OCI-LY1 (cell line): Measurements from ENCODE around the gene RBL1.

Experiments
- H2AFZ ChIP-seq: fragments of 200-600 bp; sonication (generic), shearing (Covaris generic); 2 replicates; pipeline ENCODE4 v1.6.0; 2014; ENCODE audit warnings: antibody characterized with exemption, mild to moderate bottlenecking, low read length
- H3F3A ChIP-seq: fragments of 200-600 bp; sonication (generic), shearing (Covaris generic); 2 replicates; pipeline ENCODE4 v1.6.0; 2014; ENCODE audit warnings: mild to moderate bottlenecking, antibody characterized with exemption, low read length, moderate library complexity; ENCODE audit not compliant: insufficient read depth
- H3K27ac ChIP-seq: fragments of 200-600 bp; sonication (generic); 2 replicates; pipeline ENCODE4 v1.5.1; 2014; ENCODE audit warnings: low read length, mixed run types, mild to moderate bottlenecking, low read depth; ENCODE audit not compliant: poor library complexity, severe bottlenecking
- H3K27me3 ChIP-seq: fragments of 200-600 bp; sonication (generic); 2 replicates; pipeline ENCODE4 v1.6.0; 2014; ENCODE audit warnings: antibody characterized with exemption, mild to moderate bottlenecking, low read length, moderate library complexity; ENCODE audit not compliant: insufficient read depth
- H3K36me3 ChIP-seq: fragments of 200-600 bp; sonication (generic); 2 replicates; pipeline ENCODE4 v1.6.1; 2014; ENCODE audit warnings: mild to moderate bottlenecking, antibody characterized with exemption, low read length, moderate library complexity, mixed read lengths; ENCODE audit not compliant: insufficient read depth
- H3K4me1 ChIP-seq: fragments of 200-600 bp; sonication (generic); 2 replicates; pipeline ENCODE4 v1.5.1; 2014; ENCODE audit warnings: mild to moderate bottlenecking, low read length, moderate library complexity; ENCODE audit not compliant: insufficient read depth, severe bottlenecking
- H3K4me2 ChIP-seq: fragments of 200-600 bp; sonication (generic), shearing (Covaris generic); 2 replicates; pipeline ENCODE4 v1.6.1; 2014; ENCODE audit warnings: low read length
- H3K4me3 ChIP-seq: fragments of 200-600 bp; sonication (generic); 2 replicates; pipeline ENCODE4 v1.5.1; 2014; ENCODE audit warnings: low read length, low read depth, mild to moderate bottlenecking, mixed read lengths; ENCODE audit not compliant: poor library complexity, severe bottlenecking
- H3K79me2 ChIP-seq: fragments of 200-600 bp; shearing (Covaris generic); 2 replicates; pipeline ENCODE4 v1.6.1; 2016; ENCODE audit warnings: mixed run types, low read length, mixed read lengths; ENCODE audit not compliant: insufficient read depth
- H3K9ac ChIP-seq: fragments of 200-600 bp; sonication (generic), shearing (Covaris generic); 2 replicates; pipeline ENCODE4 v1.6.1; 2014; ENCODE audit warnings: mild to moderate bottlenecking, low read length, mixed read lengths
- H3K9me2 ChIP-seq: fragments of 200-600 bp; sonication (generic), shearing (Covaris generic); 2 replicates; pipeline ENCODE4 v1.6.1; 2014; ENCODE audit warnings: low read depth, mild to moderate bottlenecking, low read length, mixed read lengths
- H3K9me3 ChIP-seq: fragments of 200-600 bp; shearing (Covaris generic); 2 replicates; pipeline ENCODE4 v1.6.1; 2014; ENCODE audit warnings: low read length, mixed read lengths
- H4K20me1 ChIP-seq: fragments of 200-600 bp; sonication (generic), shearing (Covaris generic); 2 replicates; pipeline ENCODE4 v1.6.0; 2016; ENCODE audit warnings: mild to moderate bottlenecking, low read length; ENCODE audit not compliant: insufficient read depth
- EZH2 ChIP-seq: fragments of 200-600 bp; sonication (generic), shearing (Covaris generic); IDR thresholded peaks from 2 replicates; pipeline ENCODE4 v1.8.0; 2017; ENCODE audit warnings: borderline replicate concordance, mixed run types, mild to moderate bottlenecking, antibody characterized with exemption, low read length, moderate library complexity, mixed read lengths
- TF ChIP-seq, protein P1 (sequence below): fragments of 200-600 bp; sonication (generic), shearing (Covaris generic); IDR thresholded peaks from 2 replicates; pipeline ENCODE4 v1.5.1; 2017; ENCODE audit warnings: mild to moderate bottlenecking, antibody characterized with exemption, low read length, moderate library complexity, mixed read lengths

RBL1 gene

DNA sequence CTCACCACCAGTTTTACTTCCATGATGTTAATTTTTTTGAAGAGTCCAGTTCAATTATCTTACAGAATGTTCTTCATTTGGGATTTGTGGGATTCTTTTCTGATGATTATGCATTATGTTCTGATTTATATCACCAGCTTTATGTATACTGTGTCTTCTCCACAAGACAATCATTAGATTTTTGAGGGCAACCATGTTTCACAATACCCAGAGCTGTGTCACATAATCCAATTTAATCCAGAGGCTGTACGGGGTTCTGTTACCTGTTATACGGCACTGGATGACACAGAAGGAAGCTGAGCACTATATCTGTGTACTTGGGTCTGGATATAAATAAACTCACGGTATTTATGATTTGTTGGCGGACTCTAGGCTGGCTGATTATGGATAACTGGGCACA lies 41.8 kb upstream of the RBL1 start:
- no peak overlapping the region for H3K9ac ChIP-seq
- H4K20me1 ChIP-seq, result no peaks in the 10 kb centered on the region
- H2AFZ ChIP-seq, result no peak overlapping the region
- H3K27me3 ChIP-seq, result no peaks in the 10 kb centered on the region
- TF ChIP-seq, protein P1, sequence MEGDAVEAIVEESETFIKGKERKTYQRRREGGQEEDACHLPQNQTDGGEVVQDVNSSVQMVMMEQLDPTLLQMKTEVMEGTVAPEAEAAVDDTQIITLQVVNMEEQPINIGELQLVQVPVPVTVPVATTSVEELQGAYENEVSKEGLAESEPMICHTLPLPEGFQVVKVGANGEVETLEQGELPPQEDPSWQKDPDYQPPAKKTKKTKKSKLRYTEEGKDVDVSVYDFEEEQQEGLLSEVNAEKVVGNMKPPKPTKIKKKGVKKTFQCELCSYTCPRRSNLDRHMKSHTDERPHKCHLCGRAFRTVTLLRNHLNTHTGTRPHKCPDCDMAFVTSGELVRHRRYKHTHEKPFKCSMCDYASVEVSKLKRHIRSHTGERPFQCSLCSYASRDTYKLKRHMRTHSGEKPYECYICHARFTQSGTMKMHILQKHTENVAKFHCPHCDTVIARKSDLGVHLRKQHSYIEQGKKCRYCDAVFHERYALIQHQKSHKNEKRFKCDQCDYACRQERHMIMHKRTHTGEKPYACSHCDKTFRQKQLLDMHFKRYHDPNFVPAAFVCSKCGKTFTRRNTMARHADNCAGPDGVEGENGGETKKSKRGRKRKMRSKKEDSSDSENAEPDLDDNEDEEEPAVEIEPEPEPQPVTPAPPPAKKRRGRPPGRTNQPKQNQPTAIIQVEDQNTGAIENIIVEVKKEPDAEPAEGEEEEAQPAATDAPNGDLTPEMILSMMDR, result no peak
- TF ChIP-seq EZH2, result no peak
- H3F3A ChIP-seq, result no peaks in the 10 kb centered on the region
- no peaks in the 10 kb centered on the region for H3K36me3 ChIP-seq
- no peak overlapping the region for H3K4me2 ChIP-seq
- no peaks in the 10 kb centered on the region for H3K9me3 ChIP-seq
- no peaks in the 10 kb centered on the region for H3K4me1 ChIP-seq
- no peak overlapping the region for H3K4me3 ChIP-seq
- no peaks in the 10 kb centered on the region for H3K79me2 ChIP-seq
- no peak overlapping the region for H3K27ac ChIP-seq
- no peaks in the 10 kb centered on the region for H3K9me2 ChIP-seq

DNA sequence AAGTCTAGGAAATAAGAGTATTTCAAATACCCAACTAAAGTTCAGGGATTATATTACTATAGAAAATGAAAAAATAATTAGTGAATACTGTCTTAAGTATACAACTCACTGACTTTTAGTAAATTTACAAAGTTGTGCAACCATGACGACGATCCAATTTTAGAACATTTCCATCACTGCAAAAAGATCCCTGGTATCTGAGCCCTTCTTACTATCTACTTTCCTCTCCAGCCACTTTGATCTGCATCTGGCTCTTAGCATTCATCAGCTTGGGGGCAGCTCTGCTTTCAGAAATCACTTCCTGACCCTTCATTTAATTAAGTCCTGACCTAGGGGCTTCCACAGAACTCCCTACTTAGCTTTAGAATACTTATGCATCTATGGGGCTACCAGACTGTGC lies 38.2 kb upstream of the RBL1 start:
- no peak overlapping the region for H2AFZ ChIP-seq
- TF ChIP-seq, protein P1, result no peak
- no peak for TF ChIP-seq EZH2
- no peaks in the 10 kb centered on the region for H3K4me1 ChIP-seq
- no peaks in the 10 kb centered on the region for H3F3A ChIP-seq
- H4K20me1 ChIP-seq, result no peaks in the 10 kb centered on the region
- H3K79me2 ChIP-seq, result no peaks in the 10 kb centered on the region
- H3K36me3 ChIP-seq, result no peaks in the 10 kb centered on the region
- H3K9me2 ChIP-seq, result no peaks in the 10 kb centered on the region
- no peak overlapping the region for H3K27ac ChIP-seq
- H3K4me3 ChIP-seq, result no peak overlapping the region
- no peaks in the 10 kb centered on the region for H3K9me3 ChIP-seq
- no peaks in the 10 kb centered on the region for H3K27me3 ChIP-seq
- H3K9ac ChIP-seq, result no peak overlapping the region
- H3K4me2 ChIP-seq, result no peak overlapping the region

DNA sequence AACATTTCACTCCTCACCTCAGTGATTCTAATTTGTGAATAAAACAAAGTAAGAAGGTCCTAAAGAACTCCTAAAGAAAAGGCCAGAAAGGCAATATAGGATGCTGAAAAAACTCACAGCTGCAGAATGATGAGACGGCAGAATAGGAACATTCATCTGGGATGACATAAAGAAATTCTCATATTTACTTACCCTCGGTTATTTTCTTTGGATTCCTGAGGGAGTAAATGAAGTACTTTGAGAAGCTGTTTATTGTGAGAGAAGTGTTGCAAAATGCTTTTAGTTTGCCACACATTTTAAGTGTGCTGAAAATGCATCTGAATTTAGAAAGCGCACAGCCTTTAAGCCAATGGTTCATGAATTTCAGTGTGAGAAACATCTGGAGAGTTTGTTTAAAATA lies 35.7 kb upstream of the RBL1 start:
- H3K9ac ChIP-seq, result no peak overlapping the region
- no peak for TF ChIP-seq EZH2
- TF ChIP-seq, protein P1, result no peak

More for the DNA sequence above, 35.7 kb upstream of the RBL1 start:
- Histone ChIP-seq H3K4me2 (no peak overlapping the region), H3F3A (no peaks in the 10 kb centered on the region), H4K20me1 (no peaks in the 10 kb centered on the region), H3K27ac (no peak overlapping the region), H3K27me3 (no peaks in the 10 kb centered on the region), H3K4me1 (no peaks in the 10 kb centered on the region), H3K36me3 (no peaks in the 10 kb centered on the region), H3K9me2 (no peaks in the 10 kb centered on the region), H2AFZ (no peak overlapping the region), H3K4me3 (no peak overlapping the region), H3K9me3 (no peaks in the 10 kb centered on the region), H3K79me2 (no peaks in the 10 kb centered on the region)
